ENCODE results near the gene EYS.
"Not testable (repeated sequence)": the region's sequence is repeated elsewhere in the genome, so short reads cannot be mapped to it uniquely, and the experiment has no call there.

EYS gene

GRCh38 chr6:63802606-63803206, 1904.3 kb downstream of the EYS start:
- DNase-seq: no peak

- DNase-seq: not testable (repeated sequence)
These were observed 1906.6 kb downstream of the EYS start for GRCh38 chr6:63800386-63800785.

GRCh38 chr6:63799813-63800212, 1907.2 kb downstream of the EYS start:
- DNase-seq: no peak

- no peak for DNase-seq
These were observed 1907.7 kb downstream of the EYS start for GRCh38 chr6:63799313-63799712.

GRCh38 chr6:63798378-63798777, 1908.6 kb downstream of the EYS start:
- no peak for DNase-seq

GRCh38 chr6:63797721-63798120, 1909.3 kb downstream of the EYS start:
- DNase-seq: no peak

GRCh38 chr6:63795826-63796225, 1911.2 kb downstream of the EYS start:
- DNase-seq: no peak

- no peak for DNase-seq
These were observed 1912.0 kb downstream of the EYS start for GRCh38 chr6:63795006-63795405.

- DNase-seq: no peak
These were observed 1913.4 kb downstream of the EYS start for GRCh38 chr6:63793465-63794137.

GRCh38 chr6:63792736-63793464, 1914.1 kb downstream of the EYS start:
- no peak for DNase-seq

- DNase-seq: no peak
These were observed 1916.7 kb downstream of the EYS start for GRCh38 chr6:63790334-63790733.

- no peak for DNase-seq
These were observed 1917.3 kb downstream of the EYS start for GRCh38 chr6:63789699-63790098.

GRCh38 chr6:63788569-63788968, 1918.5 kb downstream of the EYS start:
- no peak for DNase-seq

- no peak for DNase-seq
These were observed 1920.0 kb downstream of the EYS start for GRCh38 chr6:63787021-63787420.

GRCh38 chr6:63785006-63785405, 1922.0 kb downstream of the EYS start:
- no peak for DNase-seq

GRCh38 chr6:63783096-63783495, 1923.9 kb downstream of the EYS start:
- no peak for DNase-seq

- no peak for DNase-seq
These were observed 1932.1 kb downstream of the EYS start for GRCh38 chr6:63774961-63775360.

GRCh38 chr6:63773200-63773599, 1933.8 kb downstream of the EYS start:
- DNase-seq: no peak

GRCh38 chr6:63765828-63766227, 1941.2 kb downstream of the EYS start:
- DNase-seq: no peak

GRCh38 chr6:63764318-63764916, 1942.6 kb downstream of the EYS start:
- DNase-seq: peak in 1 of 2 experiments; percentile 2

GRCh38 chr6:63760199-63760598, 1946.8 kb downstream of the EYS start:
- DNase-seq: no peak

- no peak for DNase-seq
These were observed 1947.4 kb downstream of the EYS start for GRCh38 chr6:63759605-63760105.

GRCh38 chr6:63757826-63758225, 1949.2 kb downstream of the EYS start:
- no peak for DNase-seq

GRCh38 chr6:63757275-63757674, 1949.8 kb downstream of the EYS start:
- not testable (repeated sequence) for DNase-seq
